H1 (cell line): ENCODE data around the gene LGALS1. TPM values are rescaled to one million over a fixed set of nuclear protein-coding genes. Genes with fewer than 3 reads are reported as not detected.

ENCODE experiments used
- BACH1 ChIP-seq: IDR thresholded peaks from 2 replicates; pipeline ENCODE4 v1.6.1; 2012; ENCODE audit warnings: low read length, improper control_type of control experiment
- CBX8 ChIP-seq: fragments of 300-800, 300-1000 bp; sonication (generic); IDR thresholded peaks from 2 replicates; pipeline ENCODE4 v1.7.1; 2016; ENCODE audit warnings: low read depth, low read length, borderline replicate concordance
- CEBPB ChIP-seq: IDR thresholded peaks from 2 replicates; pipeline ENCODE4 v1.6.1; 2012; ENCODE audit warnings: low read depth, low read length
- CHD2 ChIP-seq: IDR thresholded peaks from 2 replicates; pipeline ENCODE4 v1.6.1; 2012; ENCODE audit warnings: low read length, improper control_type of control experiment
- EGR1 ChIP-seq: IDR thresholded peaks from 2 replicates; pipeline ENCODE4 v1.6.1; 2011; ENCODE audit warnings: low read depth, low read length, borderline replicate concordance
- EZH2 ChIP-seq: fragments of 200-600 bp; sonication (generic); IDR thresholded peaks from 2 replicates; pipeline ENCODE4 v1.7.1; 2012; ENCODE audit warnings: low read depth, mild to moderate bottlenecking, moderate library complexity, low read length, inconsistent platforms; ENCODE audit not compliant: severe bottlenecking
- HDAC6 ChIP-seq: IDR thresholded peaks from one replicate; pipeline ENCODE4 v1.7.1; 2012; ENCODE audit warnings: low read depth, mild to moderate bottlenecking, inconsistent platforms, low read length, moderate library complexity
- KDM4A ChIP-seq: IDR thresholded peaks from one replicate; pipeline ENCODE4 v1.7.1; 2012; ENCODE audit warnings: low read depth, mild to moderate bottlenecking, moderate library complexity, low read length, inconsistent platforms; ENCODE audit not compliant: severe bottlenecking
- KDM5A ChIP-seq: fragments of 200-600 bp; IDR thresholded peaks from 2 replicates; pipeline ENCODE4 v1.7.1; 2012; ENCODE audit warnings: mild to moderate bottlenecking, low read length, inconsistent platforms, mixed read lengths
- MAFK ChIP-seq: IDR thresholded peaks from 2 replicates; pipeline ENCODE4 v1.6.1; 2012; ENCODE audit warnings: low read depth, mild to moderate bottlenecking, improper control_type of control experiment, low read length
- NANOG ChIP-seq: IDR thresholded peaks from 2 replicates; pipeline ENCODE4 v1.6.1; 2011; ENCODE audit warnings: low read length, low read depth, mild to moderate bottlenecking, inconsistent platforms; ENCODE audit not compliant: insufficient read depth, poor library complexity, severe bottlenecking
- NRF1 ChIP-seq: IDR thresholded peaks from 2 replicates; pipeline ENCODE4 v1.6.1; 2011; ENCODE audit warnings: mild to moderate bottlenecking, low read depth, low read length, improper control_type of control experiment
- POLR2A ChIP-seq, 2 experiments: IDR thresholded peaks; 1 replicate in 1 of 2; 2 replicates in 1 of 2; pipeline ENCODE4 v1.6.1; 2011; ENCODE audit warnings: low read depth in 2 of 2, low read length in 2 of 2, mild to moderate bottlenecking in 2 of 2; ENCODE audit errors: control extremely low read depth in 1 of 2
- POLR2AphosphoS5 ChIP-seq: IDR thresholded peaks from 2 replicates; pipeline ENCODE4 v1.6.1; 2011; ENCODE audit warnings: low read depth, low read length
- RBBP5 ChIP-seq: IDR thresholded peaks from 2 replicates; pipeline ENCODE4 v1.7.1; 2012; ENCODE audit warnings: low read depth, mild to moderate bottlenecking, inconsistent platforms, low read length, moderate library complexity, borderline replicate concordance
- RXRA ChIP-seq: IDR thresholded peaks from 2 replicates; pipeline ENCODE4 v1.6.1; 2011; ENCODE audit warnings: low read depth, mild to moderate bottlenecking, low read length, moderate library complexity; ENCODE audit not compliant: insufficient read depth
- SIRT6 ChIP-seq: IDR thresholded peaks from one replicate; pipeline ENCODE4 v1.7.1; 2012; ENCODE audit warnings: low read length, inconsistent platforms
- SIX5 ChIP-seq: IDR thresholded peaks from 2 replicates; pipeline ENCODE4 v1.6.1; 2011; ENCODE audit warnings: mild to moderate bottlenecking, low read depth, low read length
- SP2 ChIP-seq: IDR thresholded peaks from 2 replicates; pipeline ENCODE4 v1.6.1; 2012; ENCODE audit warnings: mild to moderate bottlenecking, low read length, inconsistent platforms
- SRF ChIP-seq: IDR thresholded peaks from 2 replicates; pipeline ENCODE4 v1.6.1; 2011; ENCODE audit warnings: mild to moderate bottlenecking, low read depth, low read length, moderate library complexity
- TAF1 ChIP-seq: IDR thresholded peaks from 2 replicates; pipeline ENCODE4 v1.6.1; 2011; ENCODE audit warnings: mild to moderate bottlenecking, low read depth, low read length
- TAF7 ChIP-seq: optimal IDR thresholded peaks from 2 replicates; pipeline ENCODE3; 2011; ENCODE audit warnings: low read depth, mild to moderate bottlenecking, inconsistent platforms, low read length, moderate library complexity, borderline replicate concordance
- TCF12 ChIP-seq: IDR thresholded peaks from 2 replicates; pipeline ENCODE4 v1.6.1; 2011; ENCODE audit warnings: low read depth, mild to moderate bottlenecking, low read length
- ZNF274 ChIP-seq: IDR thresholded peaks from 2 replicates; pipeline ENCODE4 v1.7.0; 2012; ENCODE audit warnings: low read length, borderline replicate concordance; ENCODE audit errors: extremely low read depth
- polyA plus RNA-seq, 7 experiments: library from polyadenylated mRNA; depleted of rRNA in 3 of 7; stranded (reverse) in 5 of 7; unstranded in 2 of 7; fragments of >200 nt in 5 of 7; fragments of 200-250 nt in 2 of 7; gene quantifications; 1 replicate in 5 of 7; 2 replicates in 1 of 7; 4 replicates in 1 of 7; pipeline versions ENCODE4 v1.2.1 to v1.2.3, GENCODE V29; 2011 to 2013; ENCODE audit warnings: missing spikeins in 2 of 7, mixed read lengths in 2 of 7
- total RNA-seq: library from RNA; stranded (reverse); fragmentation: NEBNext Ultra II Directional; extraction: Animal tissue kit (Norgen Biotek cat#: 25700); gene quantifications from 2 replicates; pipeline ENCODE4 v1.2.1, GENCODE V29; 2021
- TF ChIP-seq, protein P1 (sequence below): IDR thresholded peaks from 2 replicates; pipeline ENCODE4 v1.6.1; 2011; ENCODE audit warnings: low read depth, mild to moderate bottlenecking, low read length; ENCODE audit not compliant: insufficient read depth
- TF ChIP-seq, protein P2 (sequence below): IDR thresholded peaks from 2 replicates; pipeline ENCODE4 v1.6.1; 2012; ENCODE audit warnings: inconsistent platforms

LGALS1 gene
- total and polyA plus RNA-seq, 2 of the 8 experiments (the other 6 are each of a cell fraction or from before 2014, with no cell fraction given) = 12.0 to 92.4 TPM

DNA sequence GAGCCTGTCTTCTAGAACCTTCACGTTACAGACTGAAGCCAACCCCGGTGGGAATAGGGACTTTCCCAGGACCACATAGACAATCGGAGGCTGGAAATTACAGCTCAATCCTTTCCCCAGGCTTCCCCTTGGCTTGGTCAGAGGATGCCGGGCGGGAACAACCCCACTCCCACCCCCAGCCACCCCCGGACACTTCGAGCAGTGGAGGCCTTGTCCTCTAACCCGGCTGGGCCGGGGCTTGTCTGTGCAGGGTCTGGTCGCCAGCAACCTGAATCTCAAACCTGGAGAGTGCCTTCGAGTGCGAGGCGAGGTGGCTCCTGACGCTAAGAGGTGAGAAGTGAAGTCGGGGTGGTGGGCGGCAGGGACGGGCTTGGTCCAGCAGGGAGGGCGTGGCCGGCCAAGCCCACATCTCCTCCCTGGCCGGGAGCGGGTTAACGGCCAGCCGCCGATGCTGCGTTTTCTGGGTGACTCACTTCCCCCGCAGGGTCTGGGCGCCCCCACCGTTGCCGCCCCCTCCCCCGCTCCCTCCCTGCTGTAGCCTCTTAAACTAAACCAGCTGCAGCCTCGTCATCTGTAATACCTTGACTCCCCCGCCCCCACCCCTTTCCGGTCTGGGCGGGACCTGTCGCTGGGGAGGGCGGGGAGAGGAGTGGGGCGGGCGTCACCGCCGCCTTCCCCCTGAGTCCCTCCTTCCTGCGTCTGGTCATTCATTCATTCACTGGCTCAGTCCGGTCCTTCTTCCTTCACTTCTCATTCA, 1.5 kb downstream of the LGALS1 start (continued):
- TF ChIP-seq HDAC6 (no peak), TAF1 (no peak), CHD2 (no peak), BACH1 (no peak), CEBPB (no peak), EGR1 (no peak; the same call in 1 of the 2 replicates), NRF1 (no peak), EZH2 (no peak), MAFK (no peak), NANOG (no peak), SIX5 (no peak), KDM4A (peak; percentile 39), TAF7 (no peak), SP2 (no peak), TCF12 (no peak), ZNF274 (no peak), SIRT6 (no peak), KDM5A (no peak), POLR2A (IDR thresholded peaks at IDR 0.05; ENCODE audit: control extremely low read depth in 1 of 2, low read depth in 2 of 2, low read length in 2 of 2) (peak in 1 of 2 experiments; percentile 26; a peak in 1 of 3 replicates), RXRA (no peak), POLR2AphosphoS5 (no peak), SRF (no peak), RBBP5 (no peak; the same call in 1 of the 2 replicates), CBX8 (no peak)
- TF ChIP-seq, protein P1, sequence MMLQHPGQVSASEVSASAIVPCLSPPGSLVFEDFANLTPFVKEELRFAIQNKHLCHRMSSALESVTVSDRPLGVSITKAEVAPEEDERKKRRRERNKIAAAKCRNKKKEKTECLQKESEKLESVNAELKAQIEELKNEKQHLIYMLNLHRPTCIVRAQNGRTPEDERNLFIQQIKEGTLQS = no peak
- TF ChIP-seq, protein P2, sequence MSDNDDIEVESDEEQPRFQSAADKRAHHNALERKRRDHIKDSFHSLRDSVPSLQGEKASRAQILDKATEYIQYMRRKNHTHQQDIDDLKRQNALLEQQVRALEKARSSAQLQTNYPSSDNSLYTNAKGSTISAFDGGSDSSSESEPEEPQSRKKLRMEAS = peak; percentile 99
